PC-9 (cell line): ENCODE results near the gene ELL2.

ENCODE experiments used
- CTCF ChIP-seq: fragments of 200-600 bp; sonication (generic); conservative IDR thresholded peaks from 2 replicates; pipeline ENCODE4 v1.6.1; 2017; ENCODE audit warnings: mixed run types, antibody characterized with exemption, mild to moderate bottlenecking, moderate library complexity
- EZH2 ChIP-seq: fragments of 200-600 bp; sonication (generic); IDR thresholded peaks from 2 replicates; pipeline ENCODE4 v1.8.0; 2017; ENCODE audit warnings: antibody characterized with exemption, low read depth

DNA sequence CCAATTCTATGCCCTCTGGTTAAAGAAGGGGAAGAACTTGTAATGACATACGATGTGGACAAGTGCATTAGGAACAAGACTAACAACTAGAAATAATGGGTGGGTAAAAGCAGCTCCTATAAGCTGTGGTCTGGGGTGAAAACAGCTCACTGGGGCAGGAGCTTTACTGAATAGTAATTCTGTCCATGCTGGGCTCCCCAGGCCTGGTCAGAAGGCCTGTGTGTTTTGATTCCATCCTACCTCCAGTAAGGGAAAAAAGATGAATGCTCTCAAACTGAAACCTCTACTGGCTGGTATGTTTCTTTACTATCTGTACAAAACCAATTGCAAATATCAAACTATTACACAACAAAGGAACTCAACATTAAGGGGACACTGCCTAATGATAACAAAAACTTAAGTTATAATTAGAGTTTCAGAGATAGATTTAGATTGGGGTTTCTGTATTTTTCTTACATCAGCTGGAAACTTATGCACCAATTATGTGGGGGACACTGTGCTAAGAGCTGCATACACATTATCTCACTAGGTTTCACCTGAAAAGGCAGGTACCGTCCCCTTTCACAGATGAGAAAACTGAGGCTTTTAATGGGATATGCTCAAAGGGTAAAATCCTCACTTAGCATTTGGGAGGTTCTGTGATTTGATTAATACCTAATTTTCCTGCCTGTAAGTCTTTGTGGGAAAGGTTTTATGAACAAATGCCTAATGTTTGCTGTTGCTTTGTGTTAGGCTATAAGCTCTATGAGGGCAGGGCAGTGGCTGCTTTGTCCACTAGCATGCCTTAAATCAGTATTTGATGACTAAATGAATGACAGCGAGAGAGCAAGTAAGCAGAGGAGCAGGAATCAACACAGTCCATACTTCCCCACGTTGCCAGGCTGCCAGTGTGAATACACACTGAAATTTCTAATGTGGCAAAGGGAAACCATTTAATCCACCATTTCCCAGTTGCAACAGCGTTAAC is 53.6 kb downstream of the ELL2 start:
- no peak for TF ChIP-seq CTCF
- no peak for TF ChIP-seq EZH2
